ENCODE results near the gene TAX1BP3.
A peak's percentile ranks its signal among the peaks of the same experiment; 100 is the strongest.

The TAX1BP3 gene

GRCh38 chr17:3688027-3688553 lies 19.7 kb upstream of the TAX1BP3 start:
- DNase-seq: no peak

- no peak for DNase-seq
Observed at GRCh38 chr17:3685174-3685573, 16.8 kb upstream of the TAX1BP3 start.

GRCh38 chr17:3683054-3683511 lies 14.7 kb upstream of the TAX1BP3 start:
- DNase-seq: peak in 1 of 3 experiments; percentile 18

- no peak for DNase-seq
Observed at GRCh38 chr17:3682033-3682432, 13.7 kb upstream of the TAX1BP3 start.

- DNase-seq: no peak
Observed at GRCh38 chr17:3681565-3681964, 13.2 kb upstream of the TAX1BP3 start.

GRCh38 chr17:3681057-3681456 lies 12.7 kb upstream of the TAX1BP3 start:
- DNase-seq: no peak

GRCh38 chr17:3679531-3680126 lies 11.3 kb upstream of the TAX1BP3 start:
- no peak for DNase-seq

GRCh38 chr17:3678821-3679530 lies 10.6 kb upstream of the TAX1BP3 start:
- DNase-seq: no peak

- DNase-seq: no peak
Observed at GRCh38 chr17:3678095-3678820, 9.9 kb upstream of the TAX1BP3 start.

GRCh38 chr17:3675886-3676285 lies 7.5 kb upstream of the TAX1BP3 start:
- no peak for DNase-seq

- no peak for DNase-seq
Observed at GRCh38 chr17:3672571-3672970, 4.2 kb upstream of the TAX1BP3 start.

- peak in 1 of 3 experiments; percentile 11 for DNase-seq
Observed at GRCh38 chr17:3669548-3669947, 1.2 kb upstream of the TAX1BP3 start.

- no peak for DNase-seq
Observed at GRCh38 chr17:3669085-3669347, 638 bp upstream of the TAX1BP3 start.

GRCh38 chr17:3667366-3668278 lies 756 bp downstream of the TAX1BP3 start:
- DNase-seq: peak in 2 of 3 experiments; percentile 13 to 77

GRCh38 chr17:3666516-3666915 lies 1.9 kb downstream of the TAX1BP3 start:
- DNase-seq: no peak

- DNase-seq: no peak
Observed at GRCh38 chr17:3665834-3666233, 2.5 kb downstream of the TAX1BP3 start.

- no peak for DNase-seq
Observed at GRCh38 chr17:3663102-3664011, 5.0 kb downstream of the TAX1BP3 start.

- DNase-seq: no peak
Observed at GRCh38 chr17:3660311-3660891, 8.0 kb downstream of the TAX1BP3 start.

GRCh38 chr17:3659541-3660111 lies 8.8 kb downstream of the TAX1BP3 start:
- DNase-seq: no peak

GRCh38 chr17:3658784-3659449 lies 9.5 kb downstream of the TAX1BP3 start:
- no peak for DNase-seq
